GM19238 (cell line): Measurements from ENCODE around the gene SHISA3.

Experiments
- DNase-seq: peaks from one replicate; pipeline ENCODE4 v3.0.0; 2011; ENCODE audit warnings: low spot score; ENCODE audit not compliant: insufficient read length

The SHISA3 gene

GRCh38 chr4:42391355-42391664, 6.0 kb upstream of the SHISA3 start:
- no peak for DNase-seq

DNA sequence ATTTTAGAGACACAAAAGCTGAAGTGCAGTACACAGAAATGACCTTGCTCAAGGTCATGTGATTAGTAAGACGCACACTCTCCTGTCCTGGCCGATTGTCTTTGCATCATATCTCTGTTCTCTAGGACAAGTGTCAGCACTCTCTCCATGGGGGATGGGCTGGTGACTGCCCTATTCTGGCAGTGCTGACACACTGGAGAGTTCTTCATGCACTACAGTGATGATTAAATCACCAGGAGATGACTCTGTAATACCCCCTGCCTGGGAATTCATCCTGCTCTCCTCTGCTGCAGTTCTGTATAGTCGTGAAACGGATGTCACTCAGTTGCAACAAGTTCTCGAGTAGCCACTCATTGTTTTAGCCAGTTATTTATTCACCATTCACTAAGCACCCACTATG, 5.3 kb upstream of the SHISA3 start:
- no peak for DNase-seq

DNA sequence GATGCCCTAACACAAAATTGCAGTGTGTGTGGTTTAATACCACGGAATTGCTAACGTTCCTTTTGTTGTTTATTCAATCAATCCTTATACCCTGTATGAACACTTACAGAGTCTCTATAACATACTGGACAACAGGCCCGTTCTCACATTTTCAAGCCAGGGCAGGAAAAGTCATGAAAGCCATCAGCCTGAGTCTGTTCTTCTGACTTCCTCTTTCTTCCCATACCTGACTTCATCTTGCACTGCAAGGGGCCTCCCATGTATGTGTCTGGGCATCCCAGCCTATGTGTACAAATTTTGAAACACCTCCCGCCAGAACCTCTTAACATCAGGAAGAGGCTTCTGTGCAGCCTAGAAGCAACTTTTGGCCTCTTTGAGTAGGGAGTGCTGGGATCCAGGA, 4.9 kb upstream of the SHISA3 start:
- no peak for DNase-seq

DNA sequence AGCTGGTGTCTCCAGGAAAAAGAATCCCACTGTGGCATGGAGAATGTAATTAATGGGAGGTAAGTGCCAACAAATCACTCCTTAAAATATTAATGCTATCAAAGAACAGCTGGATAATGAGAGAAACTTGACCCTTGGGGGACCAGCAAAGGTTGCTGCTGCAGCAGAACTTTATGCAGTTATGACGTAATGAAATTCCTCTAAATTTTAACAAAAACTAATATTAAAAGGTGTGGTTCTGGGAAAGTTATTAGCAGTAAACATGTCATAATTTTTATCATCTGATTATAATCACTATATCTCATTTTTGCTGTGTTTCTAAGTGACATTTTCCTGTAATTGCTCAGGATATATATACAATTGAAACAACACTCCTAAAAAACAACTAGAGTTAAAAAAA, 1.7 kb upstream of the SHISA3 start:
- no peak for DNase-seq

DNA sequence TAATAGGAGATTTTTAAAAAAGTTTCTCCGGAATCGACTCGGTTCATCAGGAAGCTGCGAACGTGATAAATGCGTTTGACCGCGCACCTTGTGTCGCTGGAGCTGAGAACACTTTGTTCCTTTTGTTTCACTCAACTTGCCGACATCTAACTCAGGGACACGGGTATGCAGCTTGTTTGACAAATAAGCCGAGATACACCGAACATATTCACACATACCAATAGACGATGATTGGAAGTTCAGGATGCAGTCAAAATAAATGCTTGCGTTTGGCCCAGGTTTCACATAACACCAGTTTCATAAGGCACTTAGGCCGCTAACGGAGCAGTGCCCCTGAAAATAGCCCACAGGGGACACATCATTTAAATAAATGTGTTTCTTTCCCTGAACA, 932 bp upstream of the SHISA3 start:
- no peak for DNase-seq

DNA sequence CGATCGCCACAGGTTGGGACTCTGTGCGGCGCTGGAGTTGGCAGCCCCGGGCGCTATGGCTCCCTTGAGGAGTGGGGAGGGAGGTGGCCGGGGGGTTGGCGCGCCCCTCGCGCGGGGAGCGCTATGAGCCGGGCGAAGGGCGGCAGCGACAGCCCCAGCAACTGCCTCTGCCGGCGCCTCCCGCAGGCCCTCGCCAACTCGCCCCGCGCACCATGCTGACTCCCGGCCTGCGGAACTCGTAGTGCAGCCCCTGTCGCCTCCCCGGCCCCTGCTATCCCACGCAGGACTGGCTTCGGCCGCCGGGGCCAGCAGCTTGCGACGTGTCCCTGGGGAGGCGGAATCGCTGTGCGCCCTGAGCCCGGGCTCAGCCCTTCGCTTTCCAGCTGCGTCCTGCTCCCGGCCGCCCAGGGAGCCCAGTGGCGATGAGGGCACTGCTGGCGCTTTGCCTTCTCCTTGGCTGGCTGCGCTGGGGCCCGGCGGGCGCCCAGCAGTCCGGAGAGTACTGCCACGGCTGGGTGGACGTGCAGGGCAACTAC, 415 bp downstream of the SHISA3 start:
- no peak for DNase-seq

DNA sequence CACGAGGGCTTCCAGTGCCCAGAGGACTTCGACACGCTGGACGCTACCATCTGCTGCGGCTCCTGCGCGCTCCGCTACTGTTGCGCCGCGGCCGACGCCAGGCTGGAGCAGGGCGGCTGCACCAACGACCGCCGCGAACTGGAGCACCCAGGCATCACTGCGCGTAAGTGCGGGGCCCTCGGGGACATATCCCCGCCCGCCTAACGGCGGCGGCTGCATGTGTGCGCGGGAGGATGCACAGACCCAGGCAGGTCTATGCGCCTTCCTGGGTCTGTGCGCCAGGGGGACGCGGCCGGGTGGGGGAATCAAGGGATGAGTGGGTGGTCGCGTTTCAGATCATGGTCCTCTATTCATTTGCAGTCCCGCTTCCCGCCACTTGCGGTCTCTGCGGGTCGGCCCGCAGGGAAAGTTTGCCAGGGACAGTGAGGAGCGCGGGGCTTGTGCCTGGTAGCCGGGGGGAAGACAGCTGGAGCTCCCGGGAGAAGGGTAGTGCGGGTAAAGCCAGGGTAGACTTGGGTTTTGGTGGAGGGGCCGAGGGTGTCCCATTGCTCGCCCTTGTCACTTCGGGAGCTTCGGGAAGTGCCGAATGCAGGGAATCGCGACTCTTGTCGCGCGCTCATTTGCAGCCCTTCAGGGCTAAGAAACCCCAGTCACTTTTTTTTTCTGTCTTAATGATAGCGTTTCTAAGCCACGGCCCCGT, 1.0 kb downstream of the SHISA3 start:
- DNase-seq, result no peak

DNA sequence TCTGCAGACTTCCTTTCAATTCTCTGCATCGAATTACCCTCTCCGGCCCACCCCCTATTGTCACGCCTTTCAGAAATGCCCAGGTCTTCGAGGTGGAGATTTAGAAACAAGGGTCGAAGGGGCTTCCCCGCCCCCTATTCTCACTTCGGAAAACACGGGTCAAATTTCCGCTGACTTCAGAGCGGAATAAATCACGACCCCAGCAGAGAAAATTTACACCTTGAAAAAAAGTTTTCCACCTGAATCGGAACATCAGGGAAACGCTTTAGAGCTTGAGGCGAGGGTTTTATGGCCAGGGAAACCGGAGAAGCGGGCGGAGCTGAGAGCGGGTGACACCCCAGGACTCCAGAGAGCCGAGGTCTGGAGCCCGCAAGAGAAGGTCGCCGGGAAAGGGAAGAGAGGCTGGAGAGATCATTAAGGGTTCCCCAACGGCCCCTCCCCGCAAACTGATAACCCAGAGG, 1.6 kb downstream of the SHISA3 start:
- DNase-seq, result no peak

DNA sequence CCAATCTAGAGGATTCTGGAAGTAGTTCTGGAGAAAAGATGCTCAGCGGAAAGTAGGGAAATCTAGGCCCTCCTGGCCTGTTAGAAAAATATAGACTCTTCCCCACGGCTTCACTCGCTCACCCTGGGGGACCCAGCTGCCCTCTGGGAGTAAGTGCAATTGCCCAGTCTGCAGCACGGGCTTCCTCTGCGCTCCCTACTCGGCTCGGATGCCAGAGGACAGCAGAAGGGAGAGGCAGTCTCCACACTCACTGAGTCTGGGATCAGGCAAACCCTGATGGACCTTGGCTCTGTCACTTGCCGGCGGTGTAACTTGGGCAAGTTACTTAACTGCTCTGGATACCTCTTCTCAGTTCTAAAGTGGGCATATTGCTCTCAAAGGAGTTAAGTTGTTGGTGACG, 2.1 kb downstream of the SHISA3 start:
- no peak for DNase-seq

- DNase-seq, result no peak
Measured at GRCh38 chr4:42401171-42401570, 3.9 kb downstream of the SHISA3 start.

DNA sequence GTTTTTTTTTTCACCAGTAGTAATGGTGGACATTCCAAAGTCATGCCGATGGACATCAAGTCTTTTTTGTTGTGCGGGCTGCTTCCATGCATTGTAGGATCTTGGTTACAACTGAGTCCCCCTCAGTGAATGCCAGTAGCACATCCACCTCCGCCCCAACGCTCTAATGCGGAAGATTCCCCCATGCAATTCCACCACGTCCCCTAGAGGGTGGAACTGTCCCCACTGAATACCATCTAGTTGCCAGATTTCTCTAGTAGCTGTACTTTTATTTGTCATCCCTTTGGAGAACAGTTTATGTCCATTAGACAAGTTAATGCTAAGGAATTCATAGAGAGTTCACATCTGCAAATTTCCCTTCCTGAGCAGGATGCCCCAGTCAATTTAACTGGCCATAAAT, 6.7 kb downstream of the SHISA3 start:
- no peak for DNase-seq

GRCh38 chr4:42410446-42410845, 13.2 kb downstream of the SHISA3 start:
- DNase-seq, result no peak

DNA sequence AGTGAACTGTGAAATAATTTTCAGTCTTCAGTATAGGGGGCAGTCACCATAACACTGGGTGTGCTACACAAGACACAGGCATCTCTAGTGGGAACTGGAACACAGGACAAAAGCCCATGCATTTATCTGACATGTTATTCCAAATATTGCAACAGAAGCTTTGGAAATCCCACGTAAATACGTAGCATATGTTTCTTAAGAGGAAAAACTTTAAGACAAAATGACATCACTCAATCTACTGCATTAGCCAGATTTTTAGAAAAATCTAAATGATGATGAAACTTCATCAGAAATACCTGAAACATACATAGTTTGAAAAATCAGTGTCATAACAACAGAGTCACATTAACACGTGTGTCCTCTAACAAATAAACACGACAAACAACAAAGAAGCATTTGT, 14.5 kb downstream of the SHISA3 start:
- DNase-seq, result no peak

GRCh38 chr4:42412251-42412650, 15.0 kb downstream of the SHISA3 start:
- no peak for DNase-seq

DNA sequence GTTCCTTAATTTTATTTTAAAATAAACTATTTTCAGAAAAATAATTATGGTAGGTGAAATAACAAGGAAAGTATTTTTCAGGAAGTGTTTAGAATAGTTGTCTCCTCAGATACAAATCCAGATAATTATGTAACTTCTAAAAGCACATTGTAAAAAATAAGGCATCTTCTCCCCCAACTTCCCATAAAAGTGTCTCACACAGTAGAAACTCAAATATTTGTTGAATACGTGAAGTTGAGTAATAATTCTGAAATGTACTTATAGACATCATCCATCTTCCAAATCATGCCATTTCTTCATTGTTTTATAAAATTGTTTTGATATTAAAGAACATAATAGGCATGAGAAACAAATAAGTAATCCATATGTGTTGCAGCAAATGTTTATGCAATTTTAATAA, 18.0 kb downstream of the SHISA3 start:
- no peak for DNase-seq

- DNase-seq, result no peak
Measured at GRCh38 chr4:42416017-42416416, 18.7 kb downstream of the SHISA3 start.

GRCh38 chr4:42417550-42417949, 20.3 kb downstream of the SHISA3 start:
- no peak for DNase-seq

DNA sequence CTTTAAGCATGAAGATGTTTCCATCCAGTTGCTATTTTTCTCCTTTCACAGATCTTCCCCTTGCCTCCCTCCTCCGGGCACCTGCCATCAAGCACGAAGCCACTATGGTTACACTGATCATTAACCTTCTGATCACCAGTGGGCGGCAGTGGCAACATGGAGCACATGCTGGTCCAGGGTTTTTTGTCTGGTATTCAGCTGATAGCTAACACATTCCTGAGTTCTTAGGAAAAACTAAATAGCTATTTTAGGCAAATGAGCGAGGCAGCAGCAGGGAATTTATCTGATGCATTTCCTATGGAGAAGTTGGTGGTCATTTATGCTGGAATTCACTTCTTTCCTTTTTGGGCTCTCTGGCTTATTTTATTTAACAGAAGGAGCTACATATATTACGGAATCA, 22.9 kb downstream of the SHISA3 start:
- DNase-seq, result no peak

- no peak for DNase-seq
Measured at GRCh38 chr4:42425146-42426065, 28.1 kb downstream of the SHISA3 start.

GRCh38 chr4:42428036-42428435, 30.7 kb downstream of the SHISA3 start:
- DNase-seq, result no peak

GRCh38 chr4:42436928-42437565, 39.8 kb downstream of the SHISA3 start:
- DNase-seq, result no peak

DNA sequence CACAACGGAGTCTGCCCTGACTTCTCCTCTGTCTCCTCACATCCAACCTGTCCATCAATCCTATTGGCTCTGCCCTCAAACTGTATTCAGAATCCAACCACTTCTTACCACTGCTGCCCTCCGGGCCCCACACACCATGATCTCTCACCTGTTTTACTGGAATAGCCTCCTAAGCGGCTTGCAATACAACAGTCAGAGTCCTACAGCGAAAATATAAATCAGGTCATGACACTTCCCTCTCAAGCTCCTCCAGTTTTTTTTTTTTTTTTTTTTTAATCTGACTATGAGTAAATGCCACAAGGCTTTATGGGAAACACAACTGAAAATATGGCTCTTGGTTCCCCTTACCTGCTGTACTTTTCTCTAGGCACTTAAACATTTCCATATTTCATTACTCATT, 42.8 kb downstream of the SHISA3 start:
- DNase-seq, result no peak
